GM12801 (cell line): Measurements from ENCODE around the gene PLCB1.

Source experiments
- TF ChIP-seq, protein P1 (sequence below): IDR thresholded peaks from one replicate; pipeline ENCODE4 v1.5.1; 2011; ENCODE audit warnings: control low read depth; ENCODE audit not compliant: insufficient read length; ENCODE audit errors: extremely low read depth

PLCB1 gene

DNA sequence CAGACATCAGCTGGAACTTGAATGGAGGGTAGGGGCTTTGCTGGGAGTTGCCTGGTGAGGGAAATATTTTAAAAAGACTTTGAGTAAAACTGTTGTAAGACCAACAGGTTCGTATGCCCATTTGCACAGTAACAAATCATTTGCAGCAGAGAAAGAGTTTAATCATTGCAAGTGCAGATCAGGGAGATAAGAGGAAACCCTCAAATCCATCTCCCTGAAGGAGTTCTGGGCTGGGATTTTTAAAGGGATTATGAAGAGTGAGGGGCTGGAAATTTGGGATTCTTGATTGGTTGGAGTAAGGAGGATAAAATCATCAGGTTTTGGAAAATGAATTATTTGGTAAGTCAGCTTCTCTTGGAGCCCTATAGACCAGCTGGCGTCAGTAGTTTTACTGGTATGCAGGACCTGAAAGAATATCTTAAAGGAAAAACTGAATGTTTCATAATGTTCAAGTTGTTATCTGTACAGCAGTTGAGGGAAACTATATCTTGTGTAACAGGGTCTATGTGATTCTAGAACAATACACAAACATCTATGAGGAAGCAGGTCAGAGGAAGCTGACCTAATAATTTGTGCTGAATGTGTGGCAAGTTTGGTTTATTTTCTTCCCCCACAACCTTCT lies 295.5 kb downstream of the PLCB1 start:
- TF ChIP-seq, protein P1, sequence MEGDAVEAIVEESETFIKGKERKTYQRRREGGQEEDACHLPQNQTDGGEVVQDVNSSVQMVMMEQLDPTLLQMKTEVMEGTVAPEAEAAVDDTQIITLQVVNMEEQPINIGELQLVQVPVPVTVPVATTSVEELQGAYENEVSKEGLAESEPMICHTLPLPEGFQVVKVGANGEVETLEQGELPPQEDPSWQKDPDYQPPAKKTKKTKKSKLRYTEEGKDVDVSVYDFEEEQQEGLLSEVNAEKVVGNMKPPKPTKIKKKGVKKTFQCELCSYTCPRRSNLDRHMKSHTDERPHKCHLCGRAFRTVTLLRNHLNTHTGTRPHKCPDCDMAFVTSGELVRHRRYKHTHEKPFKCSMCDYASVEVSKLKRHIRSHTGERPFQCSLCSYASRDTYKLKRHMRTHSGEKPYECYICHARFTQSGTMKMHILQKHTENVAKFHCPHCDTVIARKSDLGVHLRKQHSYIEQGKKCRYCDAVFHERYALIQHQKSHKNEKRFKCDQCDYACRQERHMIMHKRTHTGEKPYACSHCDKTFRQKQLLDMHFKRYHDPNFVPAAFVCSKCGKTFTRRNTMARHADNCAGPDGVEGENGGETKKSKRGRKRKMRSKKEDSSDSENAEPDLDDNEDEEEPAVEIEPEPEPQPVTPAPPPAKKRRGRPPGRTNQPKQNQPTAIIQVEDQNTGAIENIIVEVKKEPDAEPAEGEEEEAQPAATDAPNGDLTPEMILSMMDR, result no peak

DNA sequence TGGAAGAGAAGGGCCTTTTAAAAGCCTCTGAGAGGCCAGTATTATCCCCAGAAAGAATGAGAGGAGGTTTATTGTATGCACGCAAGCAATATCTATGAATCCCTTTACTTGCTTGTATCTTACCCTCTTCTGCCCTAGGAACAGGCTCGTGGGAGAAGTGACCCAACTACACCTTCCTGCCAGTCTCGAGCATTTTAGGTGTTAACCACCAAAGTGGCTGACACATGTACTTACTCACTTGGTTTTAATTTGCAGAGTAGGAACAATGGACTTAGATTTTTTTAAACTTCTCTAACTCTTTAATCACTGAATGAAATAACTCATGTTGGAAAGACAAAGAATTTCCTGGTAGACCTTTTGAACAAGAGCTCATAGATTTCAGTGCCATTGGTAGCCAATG lies 296.9 kb downstream of the PLCB1 start:
- TF ChIP-seq, protein P1, result no peak

DNA sequence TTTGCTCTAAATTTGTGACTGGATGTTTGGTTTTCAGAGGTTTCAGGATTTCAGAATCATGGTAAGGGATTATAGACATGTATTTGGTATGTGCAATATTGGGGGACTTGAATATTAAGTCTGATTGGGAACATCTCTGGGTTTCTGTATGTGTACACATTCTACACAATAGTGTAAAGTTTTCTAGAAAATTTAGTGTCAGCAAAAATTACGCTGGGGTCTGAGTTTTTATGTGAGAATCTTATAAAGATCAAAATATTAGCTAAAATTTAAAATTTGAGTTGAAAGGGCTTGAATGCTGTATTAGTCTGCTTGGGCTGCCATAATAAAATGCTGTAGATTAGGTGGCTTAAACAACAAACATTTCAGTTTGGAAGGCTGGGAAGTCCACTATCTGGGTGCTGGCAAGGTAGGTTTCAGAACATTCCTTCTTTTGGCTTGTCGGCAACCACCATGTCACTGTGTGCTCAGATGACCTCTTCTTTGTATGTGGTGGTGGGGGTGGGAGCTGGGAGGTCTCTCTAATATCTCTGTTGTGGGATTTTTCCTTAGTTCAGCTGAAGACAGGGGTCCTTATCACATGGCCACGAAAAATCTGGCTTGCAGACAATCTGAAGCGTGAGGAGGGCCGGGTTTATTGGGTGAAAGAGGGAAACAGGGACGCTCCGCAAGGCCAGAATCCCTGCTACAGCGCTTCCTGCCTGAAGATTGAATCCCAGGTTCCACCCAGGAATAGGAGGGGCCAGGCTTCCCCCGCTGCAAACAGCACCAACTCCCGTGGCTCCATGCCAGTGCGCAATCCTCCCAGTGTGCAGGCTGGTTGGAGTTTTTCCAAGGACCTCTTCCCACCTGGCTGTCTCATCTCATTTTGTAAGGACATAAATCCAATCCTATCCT lies 299.7 kb downstream of the PLCB1 start:
- TF ChIP-seq, protein P1, result no peak

DNA sequence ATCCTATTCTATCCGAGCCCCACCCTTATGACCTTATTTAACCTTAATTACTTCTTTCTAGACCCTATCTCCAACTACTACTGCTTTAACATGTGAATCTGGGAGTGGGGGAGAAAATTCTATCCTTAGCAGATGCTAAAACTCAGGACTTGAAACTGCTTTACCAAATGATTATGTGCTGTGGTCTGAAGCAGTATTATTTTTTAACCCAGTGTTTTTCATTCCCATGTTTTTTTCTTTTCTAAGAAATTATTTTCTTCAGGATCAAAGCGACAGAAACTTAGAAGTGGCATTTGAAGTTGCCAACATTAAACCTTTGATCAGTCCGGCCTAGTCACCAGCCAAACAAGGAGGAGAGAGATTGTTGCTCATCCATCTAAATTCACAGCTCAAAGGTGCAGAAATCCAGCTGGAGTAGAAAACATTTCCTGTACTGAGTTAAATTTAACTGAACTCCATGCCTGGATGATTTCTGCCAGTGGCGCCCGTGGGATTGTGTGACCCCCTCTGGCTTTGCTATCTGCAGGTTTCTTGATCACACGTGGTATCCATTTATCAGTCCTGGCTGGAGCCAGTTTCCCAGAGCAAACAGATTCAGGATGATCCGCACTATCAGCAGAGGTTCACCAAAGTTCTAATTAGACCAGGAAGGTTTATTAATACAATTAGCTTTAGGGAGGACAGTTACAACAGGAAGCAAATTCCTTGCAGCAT lies 300.5 kb downstream of the PLCB1 start:
- TF ChIP-seq, protein P1, result no peak

DNA sequence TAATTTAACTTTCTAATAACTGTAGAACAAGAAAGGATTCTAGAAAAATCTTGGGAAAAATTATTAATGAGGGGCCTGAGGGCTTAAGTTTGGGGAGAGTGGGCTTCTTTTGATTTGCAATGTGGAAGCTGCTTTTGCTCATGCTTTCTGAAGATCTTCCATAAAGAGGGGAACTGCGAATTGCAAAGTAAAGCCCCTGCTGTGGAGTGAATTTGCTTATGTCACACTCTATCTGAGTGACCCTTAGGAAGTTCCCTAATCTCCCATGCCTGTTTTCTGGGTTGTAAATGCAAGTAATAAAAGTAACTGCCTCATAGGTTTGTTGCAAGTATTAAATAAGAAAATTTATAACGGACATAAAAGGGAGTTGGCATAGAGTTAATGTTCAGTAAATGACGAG lies 301.2 kb downstream of the PLCB1 start:
- TF ChIP-seq, protein P1, result no peak

DNA sequence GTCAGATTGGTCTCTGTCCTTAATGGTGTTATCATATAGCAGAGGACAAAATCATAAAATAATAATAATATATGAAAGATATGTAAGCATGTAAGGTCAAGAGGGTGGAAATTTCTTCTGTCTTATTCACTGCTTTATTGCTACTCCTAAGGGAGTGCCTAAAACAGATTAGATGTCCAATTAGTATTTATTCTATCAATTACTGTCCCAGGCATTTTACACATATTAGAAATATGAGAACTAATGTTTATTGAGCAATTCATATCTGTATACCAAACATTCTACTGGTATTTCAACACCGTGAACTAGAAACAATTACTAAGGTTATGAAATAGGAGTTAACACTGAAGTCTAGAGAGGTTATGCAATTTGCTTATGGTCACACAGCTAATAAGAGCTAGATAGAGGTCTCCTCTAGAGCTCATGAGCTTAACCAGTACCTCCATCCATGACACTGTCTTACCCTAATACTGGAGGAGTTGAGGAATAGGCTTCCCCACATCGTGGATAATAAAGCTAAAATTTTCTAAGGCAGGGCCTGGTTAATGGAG lies 302.3 kb downstream of the PLCB1 start:
- TF ChIP-seq, protein P1, result no peak

DNA sequence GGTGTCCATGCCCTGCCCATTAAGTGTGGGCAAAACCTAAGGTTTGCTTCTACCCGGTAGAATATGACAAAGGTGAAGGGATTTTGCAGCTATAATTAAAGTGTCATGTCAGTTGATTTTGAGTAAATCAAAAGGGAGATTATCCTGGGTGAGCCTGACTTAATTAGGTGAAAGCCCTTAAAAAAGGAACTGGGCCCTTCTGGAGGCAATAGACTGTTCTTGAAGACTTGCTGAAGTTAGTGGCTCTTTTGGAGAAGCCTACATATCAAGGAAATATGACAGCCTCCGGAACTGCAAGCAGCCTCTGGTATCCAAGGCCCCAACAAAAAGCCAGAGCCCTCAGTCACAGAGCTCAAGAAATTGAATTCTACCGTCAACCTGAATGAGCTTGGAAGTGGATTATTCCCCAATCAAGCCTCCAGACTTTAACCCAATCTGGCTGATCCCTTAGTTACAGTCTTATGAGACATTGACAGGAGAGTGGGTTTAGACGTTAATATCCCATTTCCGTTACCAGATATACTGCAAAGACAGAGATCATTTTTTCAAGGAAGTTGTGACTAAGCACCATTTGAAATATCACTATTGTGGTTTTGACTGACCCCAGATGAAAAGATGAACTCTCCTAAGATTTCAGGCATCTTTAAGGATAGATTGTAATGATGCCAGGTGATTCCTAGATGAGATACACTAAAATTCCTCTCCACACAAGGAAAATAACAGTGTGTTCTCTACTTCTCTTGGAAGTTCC lies 303.4 kb downstream of the PLCB1 start:
- TF ChIP-seq, protein P1, result no peak
